HAP-1 (cell line): ENCODE data around the gene ADISSP.

Source experiments
- DNase-seq, 2 experiments: peaks; one replicate each; pipeline ENCODE4 v3.0.0-alpha.2; 2016 to 2020; ENCODE audit warnings: low spot score in 2 of 2
- H3K27me3 ChIP-seq: fragments of 250-450 bp; sonication (Bioruptor Pico); 2 replicates; pipeline ENCODE4 v1.5.1; 2020; ENCODE audit warnings: low read depth, mild to moderate bottlenecking, moderate library complexity
- H3K36me3 ChIP-seq: fragments of 250-450 bp; sonication (Bioruptor Pico); replicated peaks from 2 replicates; pipeline ENCODE4 v1.5.1; 2020; ENCODE audit warnings: mild to moderate bottlenecking
- H3K4me1 ChIP-seq: fragments of 250-450 bp; sonication (Bioruptor Pico); 2 replicates; pipeline ENCODE4 v1.5.1; 2020; ENCODE audit warnings: mild to moderate bottlenecking
- H3K4me3 ChIP-seq: fragments of 250-450 bp; sonication (Bioruptor Pico); 2 replicates; pipeline ENCODE4 v1.5.1; 2020; ENCODE audit warnings: mild to moderate bottlenecking, moderate library complexity
- H3K9me3 ChIP-seq: fragments of 250-450 bp; sonication (Bioruptor Pico); 2 replicates; pipeline ENCODE4 v1.5.1; 2020; ENCODE audit warnings: mild to moderate bottlenecking, moderate library complexity
- in situ Hi-C: fragments of 300-500 bp; cut with MboI; formaldehyde crosslinking; loops from 3 replicates; pipeline ENCODE4 v1.14.3; 2020; ENCODE audit warnings: low sequenced_read_pairs, inconsistent platforms, mixed read lengths

Gene ADISSP

DNA sequence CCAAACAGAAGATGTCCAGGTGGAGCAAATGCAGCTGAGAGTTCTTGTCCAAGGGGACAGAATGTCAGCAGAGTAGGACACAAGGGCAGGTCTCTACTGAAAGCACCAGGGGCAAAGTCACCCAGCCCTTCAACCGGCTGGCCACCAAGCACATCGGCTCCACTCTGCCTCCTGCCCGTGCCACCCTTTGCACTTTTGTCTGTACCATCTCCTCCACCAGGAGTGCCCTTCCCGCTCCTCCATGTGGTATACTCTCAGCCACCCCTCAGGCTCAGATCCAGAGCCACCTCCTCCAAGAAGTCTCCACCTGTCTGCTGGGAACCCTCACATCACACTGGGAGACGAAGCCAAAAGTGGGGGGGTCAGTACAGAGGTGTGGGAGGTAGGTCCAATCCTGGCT, 39.2 kb downstream of the ADISSP start:
- H3K4me1 ChIP-seq = peaks cover 2% of the 10 kb centered on the region; the same call in 1 of the 2 replicates
- H3K27me3 ChIP-seq = peaks cover 15% of the 10 kb centered on the region

DNA sequence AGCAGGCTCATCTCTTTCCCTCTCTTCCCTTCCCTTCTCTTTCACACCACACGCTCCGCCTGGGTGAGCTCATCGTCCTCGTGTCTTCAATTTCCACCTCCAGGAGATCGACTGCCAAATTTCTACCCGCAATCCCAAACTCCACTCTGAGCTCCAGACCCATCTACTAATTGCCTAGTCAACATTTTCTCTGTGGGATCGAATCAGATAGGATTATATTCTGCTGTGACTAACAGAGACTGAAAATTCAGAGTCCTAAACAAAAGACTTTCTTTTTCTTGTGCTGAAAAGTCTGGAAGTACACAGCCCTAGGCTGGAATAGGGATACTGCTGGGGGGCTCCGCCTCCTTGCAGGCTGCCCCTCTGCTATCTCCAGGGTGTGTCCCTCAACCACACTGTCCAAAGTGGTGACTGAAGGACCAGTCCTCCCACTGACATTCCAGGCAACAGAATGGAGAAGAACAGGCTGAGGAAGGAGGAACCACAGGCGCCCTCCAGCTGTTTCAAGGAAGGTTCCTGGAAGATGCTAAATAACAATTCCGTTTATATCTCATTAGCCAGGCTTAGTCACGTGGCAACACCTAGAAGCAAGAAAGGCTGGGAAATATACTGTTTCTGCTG, 40.0 kb downstream of the ADISSP start:
- Histone ChIP-seq H3K4me3 (no peak overlapping the region), H3K9me3 (no peaks in the 10 kb centered on the region), H3K4me1 (no peaks in the 10 kb centered on the region), H3K36me3 (no peaks in the 10 kb centered on the region), H3K27me3 (peaks cover 15% of the 10 kb centered on the region)
- in situ Hi-C loops = no loop called here
- no peak for DNase-seq

More for the DNA sequence above, 39.2 kb downstream of the ADISSP start:
- in situ Hi-C loops = no loop called here
- H3K9me3 ChIP-seq = no peaks in the 10 kb centered on the region
- DNase-seq = no peak
- no peak overlapping the region for H3K4me3 ChIP-seq
- no peaks in the 10 kb centered on the region for H3K36me3 ChIP-seq

DNA sequence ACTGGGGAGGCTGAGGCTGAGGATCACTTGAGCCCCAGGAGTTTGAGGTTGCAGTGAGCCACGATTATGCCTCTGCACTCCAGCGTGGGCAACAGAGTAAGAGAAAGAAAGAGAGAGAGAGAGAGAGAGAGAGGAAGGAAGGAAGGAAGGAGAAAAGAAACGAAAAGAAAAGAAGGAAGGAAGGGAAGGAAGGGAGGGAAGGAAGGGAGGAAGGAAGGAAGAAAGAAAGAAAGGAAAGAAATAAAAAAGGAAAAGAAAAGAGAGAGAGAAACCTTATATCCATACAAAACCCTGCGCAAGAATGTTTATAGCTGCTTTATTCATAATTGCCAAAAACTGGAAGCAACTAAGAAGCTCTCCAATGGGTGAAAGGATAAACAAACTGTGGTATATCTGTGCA, 43.2 kb downstream of the ADISSP start:
- Histone ChIP-seq H3K36me3 (no peaks in the 10 kb centered on the region), H3K9me3 (no peaks in the 10 kb centered on the region), H3K4me3 (no peak overlapping the region), H3K27me3 (peaks cover 20% of the 10 kb centered on the region), H3K4me1 (no peaks in the 10 kb centered on the region)
- in situ Hi-C loops = no loop called here
- no peak for DNase-seq

DNA sequence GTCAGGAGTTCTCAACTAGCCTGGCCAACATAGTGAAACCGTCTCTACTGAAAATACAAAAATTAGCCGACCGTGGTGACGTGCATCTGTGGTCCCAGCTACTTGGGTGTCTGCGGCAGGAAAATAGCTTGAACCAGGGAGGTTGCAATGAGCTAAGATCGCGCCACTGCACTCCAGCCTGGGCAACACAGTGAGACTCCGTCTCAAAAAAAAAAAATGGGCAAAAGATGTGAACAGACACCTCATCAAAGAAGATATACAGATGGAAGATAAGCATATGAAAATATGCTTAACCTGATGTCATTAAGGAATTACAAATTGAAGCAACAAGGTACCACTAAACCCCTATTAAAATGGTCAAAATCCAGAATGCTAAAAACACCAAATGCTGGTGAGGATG, 44.3 kb downstream of the ADISSP start:
- H3K36me3 ChIP-seq = no peaks in the 10 kb centered on the region
- peaks cover 16% of the 10 kb centered on the region for H3K27me3 ChIP-seq
- H3K4me1 ChIP-seq = no peaks in the 10 kb centered on the region
- H3K4me3 ChIP-seq = no peak overlapping the region
- no peaks in the 10 kb centered on the region for H3K9me3 ChIP-seq
- in situ Hi-C loops = no loop called here
- DNase-seq = no peak

DNA sequence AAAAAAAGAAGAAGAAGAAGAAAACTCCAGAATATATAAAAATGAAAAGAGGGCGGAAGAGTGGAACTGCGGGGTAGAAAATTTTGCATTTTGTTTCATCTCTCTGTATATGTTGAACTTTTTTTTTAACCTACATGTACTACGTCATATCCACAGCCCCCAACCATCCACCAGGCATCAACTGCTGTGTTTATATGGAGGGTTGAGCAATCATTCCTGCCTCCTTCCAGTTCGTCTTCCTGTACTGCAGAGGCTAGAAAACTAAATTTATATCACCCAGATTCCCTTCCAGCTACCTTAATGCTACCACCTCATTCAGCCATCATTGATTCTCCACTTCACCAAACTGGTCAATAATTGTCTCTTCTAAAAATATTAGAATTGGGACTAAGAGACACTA, 45.6 kb downstream of the ADISSP start:
- DNase-seq = no peak
- H3K4me3 ChIP-seq = no peak overlapping the region
- H3K27me3 ChIP-seq = peaks cover 13% of the 10 kb centered on the region
- in situ Hi-C loops = no loop called here
- no peaks in the 10 kb centered on the region for H3K9me3 ChIP-seq
- no peaks in the 10 kb centered on the region for H3K4me1 ChIP-seq
- H3K36me3 ChIP-seq = no peaks in the 10 kb centered on the region

DNA sequence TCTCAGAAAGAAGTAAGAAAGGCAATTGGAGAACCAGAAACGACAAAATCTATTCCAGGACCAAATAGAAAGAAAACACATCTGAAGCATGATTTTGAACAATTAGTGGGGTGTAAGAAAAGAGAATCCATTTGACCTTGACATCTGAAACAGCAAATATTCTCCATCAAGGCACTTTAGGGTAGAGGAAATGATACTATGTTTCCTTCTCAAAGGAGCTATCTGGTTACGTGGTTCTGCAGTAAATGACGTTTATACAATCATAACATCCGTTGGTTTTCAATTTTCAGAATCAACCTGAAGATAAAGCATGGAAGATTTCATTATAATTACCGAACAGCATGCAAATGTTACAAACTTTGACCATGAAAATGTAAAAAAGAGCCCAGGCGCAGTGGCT, 46.9 kb downstream of the ADISSP start:
- in situ Hi-C loops = no loop called here
- Histone ChIP-seq H3K27me3 (peaks cover 5% of the 10 kb centered on the region), H3K9me3 (no peaks in the 10 kb centered on the region), H3K36me3 (no peaks in the 10 kb centered on the region), H3K4me3 (no peak overlapping the region), H3K4me1 (no peaks in the 10 kb centered on the region)
- DNase-seq = no peak

DNA sequence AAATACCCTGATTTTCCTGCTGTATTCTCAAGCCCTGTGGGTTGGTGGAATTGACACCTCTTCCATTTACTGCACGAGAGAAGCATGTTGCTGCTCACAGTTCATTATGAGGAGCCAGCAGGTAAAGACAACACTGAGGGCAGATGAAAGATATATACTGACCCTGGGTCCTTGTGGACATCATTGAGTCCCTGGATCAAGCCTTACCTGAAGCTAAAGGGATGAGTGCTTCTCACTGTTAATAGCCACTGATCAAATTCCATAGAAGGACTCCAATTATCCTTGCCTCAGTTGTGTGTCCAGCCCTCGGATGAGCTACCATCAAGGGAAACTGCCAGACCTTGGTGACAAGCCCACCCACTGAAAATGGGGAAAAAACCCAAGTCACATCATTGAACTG, 47.5 kb downstream of the ADISSP start:
- no peaks in the 10 kb centered on the region for H3K4me1 ChIP-seq
- H3K27me3 ChIP-seq = peaks cover 5% of the 10 kb centered on the region
- no peaks in the 10 kb centered on the region for H3K9me3 ChIP-seq
- H3K4me3 ChIP-seq = no peak overlapping the region
- in situ Hi-C loops = no loop called here
- no peak for DNase-seq
- H3K36me3 ChIP-seq = no peaks in the 10 kb centered on the region

DNA sequence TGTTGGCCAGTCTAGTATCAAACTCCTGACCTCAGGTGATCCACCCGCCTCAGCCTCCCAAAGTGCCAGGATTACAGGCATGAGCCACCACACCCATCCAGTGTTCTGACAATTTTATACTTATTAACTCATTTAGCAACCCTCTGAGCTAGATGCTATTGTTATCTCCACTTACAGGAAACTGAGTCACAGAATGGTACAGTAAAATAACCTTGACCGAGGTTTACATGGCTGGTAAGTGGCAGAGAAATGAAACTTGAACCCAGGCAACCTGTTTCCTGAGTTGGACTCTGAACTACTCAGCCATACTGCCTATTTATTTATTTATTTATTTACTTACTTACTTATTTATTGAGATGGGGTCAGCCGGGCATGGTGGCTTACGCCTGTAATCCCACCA, 48.5 kb downstream of the ADISSP start:
- no peak for DNase-seq
- Histone ChIP-seq H3K4me1 (no peaks in the 10 kb centered on the region), H3K4me3 (no peak overlapping the region), H3K36me3 (no peaks in the 10 kb centered on the region), H3K9me3 (no peaks in the 10 kb centered on the region), H3K27me3 (peaks cover 5% of the 10 kb centered on the region)
- in situ Hi-C loops = no loop called here

DNA sequence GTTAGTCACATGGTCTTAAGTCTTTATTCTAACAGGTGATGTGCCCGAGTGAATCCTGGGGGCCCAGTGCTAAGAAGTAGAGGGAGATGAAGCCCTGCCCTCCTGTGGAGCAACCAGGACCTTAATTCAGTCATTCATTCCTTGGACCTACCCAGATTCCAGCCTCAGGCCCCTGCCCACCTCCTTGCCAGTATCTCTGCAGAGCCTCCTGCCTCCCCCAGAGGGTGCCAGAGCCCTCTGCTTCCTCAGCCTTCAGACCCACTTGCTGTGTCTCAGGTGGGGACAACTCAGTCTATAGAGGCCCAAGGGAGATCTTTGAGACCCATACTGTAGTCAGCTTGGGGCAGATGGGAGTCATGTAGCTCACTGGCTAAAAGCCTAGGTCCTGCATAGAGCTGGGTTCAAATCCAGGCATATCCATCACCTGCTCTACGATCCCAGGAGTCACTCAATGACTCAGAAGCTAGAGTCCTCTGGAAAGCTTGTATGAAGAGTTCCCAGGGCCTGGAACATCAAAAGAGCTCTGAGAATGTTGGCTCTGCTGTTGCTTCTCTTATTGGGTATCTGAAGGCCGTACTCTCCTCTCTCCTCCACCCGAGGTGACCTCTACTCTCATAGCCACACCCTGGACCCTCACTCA, 51.2 kb downstream of the ADISSP start:
- in situ Hi-C loops = no loop called here
- H3K4me1 ChIP-seq = no peaks in the 10 kb centered on the region

DNA sequence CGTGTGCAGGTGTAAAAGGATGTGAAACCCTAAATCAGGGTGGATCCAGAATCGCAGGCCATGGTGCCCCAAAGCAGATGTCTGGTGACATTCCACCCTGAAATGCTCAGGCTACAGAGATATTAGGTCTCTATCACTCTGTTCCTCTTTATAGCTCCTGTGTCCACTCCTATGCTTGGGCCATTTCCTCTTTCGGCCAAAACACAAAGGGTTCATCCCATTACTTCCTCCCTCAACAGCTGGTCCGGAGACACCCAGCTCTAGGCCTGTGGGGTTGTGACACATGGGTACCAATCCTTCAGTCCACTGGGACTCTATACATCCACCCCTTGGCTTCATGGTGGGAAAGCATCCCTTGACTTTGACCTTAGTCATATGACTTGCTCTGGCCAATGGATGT, 53.5 kb downstream of the ADISSP start:
- Histone ChIP-seq H3K36me3 (no peaks in the 10 kb centered on the region), H3K27me3 (no peaks in the 10 kb centered on the region; the same call in 1 of the 2 replicates), H3K4me3 (no peak overlapping the region), H3K4me1 (no peaks in the 10 kb centered on the region), H3K9me3 (no peaks in the 10 kb centered on the region)
- in situ Hi-C loops = loop anchor here (5.0 kb wide), 1 partner anchor 37 kb away; no protein-coding TSS in a partner anchor
- no peak for DNase-seq

More for the DNA sequence above, 51.2 kb downstream of the ADISSP start:
- peak; percentile 40 to 69 for DNase-seq
- no peaks in the 10 kb centered on the region for H3K36me3 ChIP-seq
- H3K27me3 ChIP-seq = peaks cover 5% of the 10 kb centered on the region
- no peaks in the 10 kb centered on the region for H3K9me3 ChIP-seq
- no peak overlapping the region for H3K4me3 ChIP-seq

DNA sequence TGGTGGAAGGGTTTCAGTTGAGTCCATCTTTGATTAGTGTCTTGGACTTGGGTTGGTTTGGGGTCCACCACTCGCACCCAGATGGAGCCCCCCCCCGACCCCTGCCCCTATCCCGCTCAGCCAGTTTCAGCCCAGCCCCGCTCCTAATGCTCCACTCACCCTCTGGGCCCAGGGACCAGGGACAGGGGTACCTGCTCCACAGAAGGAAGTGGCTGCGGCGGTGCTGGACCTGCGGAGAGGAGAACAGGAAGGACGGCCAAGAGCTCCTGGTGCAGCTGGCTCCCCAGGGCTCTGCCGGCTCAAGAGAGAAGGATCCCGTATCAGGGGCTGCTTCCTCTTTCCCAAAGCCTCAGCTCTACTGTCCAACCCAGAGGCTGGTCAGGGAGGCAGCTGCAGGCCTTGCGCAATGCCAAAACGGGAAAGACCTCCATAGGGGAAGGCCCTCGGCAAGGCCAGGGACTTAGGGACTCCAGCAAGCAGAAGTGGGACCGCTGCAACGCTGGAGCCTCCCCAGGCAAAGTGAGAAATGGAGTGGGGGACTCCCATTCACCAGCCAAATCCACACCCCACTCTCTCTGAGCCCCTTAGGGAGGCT, 55.2 kb downstream of the ADISSP start, which contains the start of gene SIGLEC1:
Gene SIGLEC1 (minus strand): TSS at position 322 of the 595 bp plus-strand sequence. CDS start 5,472 bp downstream, outside the sequence.
- Histone ChIP-seq H3K4me1 (no peaks in the 10 kb centered on the region), H3K9me3 (no peaks in the 10 kb centered on the region), H3K36me3 (no peaks in the 10 kb centered on the region), H3K27me3 (no peaks in the 10 kb centered on the region), H3K4me3 (no peak within 1 kb of the TSS)
- in situ Hi-C loops = loop anchor here (5.0 kb wide), 1 partner anchor 35 kb away; no protein-coding TSS in a partner anchor
- DNase-seq = no peak

DNA sequence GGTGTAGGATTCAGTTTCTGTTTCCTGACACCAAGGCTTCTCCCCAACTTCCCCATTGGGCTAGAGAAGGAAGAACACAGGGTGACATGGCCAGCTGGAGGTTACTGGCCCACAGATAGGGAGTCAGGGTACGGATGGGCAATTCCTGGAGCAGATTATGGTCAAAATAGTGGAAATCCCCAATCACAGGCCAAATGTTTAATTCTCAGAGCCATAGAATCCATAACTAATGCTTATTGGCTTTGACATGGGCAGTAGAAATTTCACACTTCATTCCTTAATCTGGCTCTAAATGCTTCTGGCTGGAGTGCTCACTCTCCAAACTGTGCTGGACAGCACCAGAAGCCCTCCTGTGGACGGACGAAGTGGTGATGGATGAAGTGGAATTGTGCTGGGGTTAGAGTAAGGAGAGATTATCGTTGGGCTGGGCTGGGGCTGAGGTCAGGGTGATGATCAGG, 56.0 kb downstream of the ADISSP start:
- Histone ChIP-seq H3K4me3 (no peak overlapping the region), H3K27me3 (no peaks in the 10 kb centered on the region), H3K4me1 (no peaks in the 10 kb centered on the region), H3K36me3 (no peaks in the 10 kb centered on the region), H3K9me3 (no peaks in the 10 kb centered on the region)
- DNase-seq = no peak
- in situ Hi-C loops = loop anchor here (5.0 kb wide), 1 partner anchor 34 kb away; no protein-coding TSS in a partner anchor

DNA sequence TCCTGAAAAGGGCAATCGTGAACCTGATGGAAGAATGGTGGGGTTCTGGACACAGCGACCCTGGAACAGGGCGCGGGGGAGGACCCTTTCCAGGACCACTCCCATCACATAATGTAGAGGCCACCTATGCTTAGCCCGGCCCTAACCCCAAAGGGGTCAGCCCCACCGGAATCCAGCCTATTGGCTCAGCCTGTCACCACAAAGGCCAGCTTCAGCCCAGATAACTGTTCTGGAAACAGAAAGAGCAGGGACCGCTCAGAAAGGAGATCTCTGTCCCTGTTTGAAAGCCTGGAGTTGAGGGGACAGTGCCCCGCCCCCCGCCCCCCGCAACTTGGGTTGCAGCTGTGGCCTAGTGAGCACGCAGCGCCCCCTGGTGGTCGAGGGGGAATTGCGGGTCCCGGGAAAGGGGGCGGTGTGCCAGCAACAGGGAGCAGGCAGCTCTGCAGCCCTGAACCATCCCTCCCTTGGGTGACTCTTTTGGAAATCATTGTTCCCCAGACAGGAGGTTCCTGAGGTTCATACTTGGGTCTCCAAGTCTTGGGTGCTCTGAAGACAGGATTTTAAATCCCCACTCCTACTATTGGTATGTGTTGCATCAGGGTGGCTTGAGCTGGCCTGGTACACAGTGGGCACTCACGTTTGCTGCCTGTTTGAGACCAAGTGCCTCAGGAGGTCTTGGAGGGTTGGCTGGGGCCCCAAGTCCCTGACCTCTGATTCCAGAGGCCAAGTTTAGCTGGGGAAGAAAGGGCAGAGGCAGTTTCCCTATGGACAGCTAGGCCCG, 56.7 kb downstream of the ADISSP start:
- Histone ChIP-seq H3K4me3 (no peak overlapping the region), H3K9me3 (no peaks in the 10 kb centered on the region), H3K4me1 (no peaks in the 10 kb centered on the region), H3K27me3 (no peaks in the 10 kb centered on the region), H3K36me3 (no peaks in the 10 kb centered on the region)
- in situ Hi-C loops = loop anchor here (5.0 kb wide), 1 partner anchor 34 kb away; no protein-coding TSS in a partner anchor
- peak in 1 of 2 experiments; percentile 86 for DNase-seq
